Smooth muscle cell of the brain vasculature (primary cell): Measurements from ENCODE around the gene SOX11.

ENCODE experiments used
- DNase-seq: peaks from one replicate; pipeline ENCODE4 v3.0.0-alpha.2; 2012; ENCODE audit warnings: low read depth, low spot score

Gene SOX11

DNA sequence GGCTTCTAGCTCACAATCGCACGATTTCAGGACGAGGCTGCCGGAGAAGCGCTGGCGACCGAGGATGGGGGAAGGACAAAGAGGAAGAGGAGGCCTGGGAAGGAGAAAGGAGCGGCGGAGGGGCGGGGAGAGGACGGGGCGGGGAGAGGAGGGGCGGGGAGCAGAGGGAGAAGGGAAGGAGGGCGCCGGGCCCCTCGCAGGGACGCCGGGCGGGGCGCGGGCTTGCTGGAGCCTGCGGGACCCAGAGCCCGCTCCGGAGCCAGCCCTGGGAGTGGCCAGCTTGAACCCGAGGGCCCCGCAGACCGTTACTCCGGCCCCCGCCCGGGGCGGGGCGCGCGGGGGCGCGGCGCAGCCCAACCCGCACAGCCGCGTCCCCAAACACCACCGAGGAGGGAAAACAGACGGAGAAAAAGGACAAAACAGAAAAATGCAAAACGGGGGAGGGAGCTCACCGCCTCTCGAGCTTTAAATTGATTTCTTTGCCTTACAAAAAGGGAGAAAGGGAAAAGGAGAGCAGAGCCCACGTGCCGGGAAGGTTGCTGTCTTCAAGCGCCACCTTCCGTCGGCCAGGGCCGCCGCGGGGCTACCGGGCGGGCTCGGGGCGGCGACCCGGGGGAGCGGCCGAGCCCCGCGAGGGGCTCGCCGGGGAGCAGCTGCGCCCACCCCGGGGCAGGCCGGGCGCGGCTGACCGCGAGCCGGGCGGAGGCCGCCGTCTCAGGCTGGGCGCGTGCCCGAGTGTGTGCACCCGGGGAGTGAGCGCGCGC lies 781 bp upstream of the SOX11 start:
- DNase-seq: no peak

DNA sequence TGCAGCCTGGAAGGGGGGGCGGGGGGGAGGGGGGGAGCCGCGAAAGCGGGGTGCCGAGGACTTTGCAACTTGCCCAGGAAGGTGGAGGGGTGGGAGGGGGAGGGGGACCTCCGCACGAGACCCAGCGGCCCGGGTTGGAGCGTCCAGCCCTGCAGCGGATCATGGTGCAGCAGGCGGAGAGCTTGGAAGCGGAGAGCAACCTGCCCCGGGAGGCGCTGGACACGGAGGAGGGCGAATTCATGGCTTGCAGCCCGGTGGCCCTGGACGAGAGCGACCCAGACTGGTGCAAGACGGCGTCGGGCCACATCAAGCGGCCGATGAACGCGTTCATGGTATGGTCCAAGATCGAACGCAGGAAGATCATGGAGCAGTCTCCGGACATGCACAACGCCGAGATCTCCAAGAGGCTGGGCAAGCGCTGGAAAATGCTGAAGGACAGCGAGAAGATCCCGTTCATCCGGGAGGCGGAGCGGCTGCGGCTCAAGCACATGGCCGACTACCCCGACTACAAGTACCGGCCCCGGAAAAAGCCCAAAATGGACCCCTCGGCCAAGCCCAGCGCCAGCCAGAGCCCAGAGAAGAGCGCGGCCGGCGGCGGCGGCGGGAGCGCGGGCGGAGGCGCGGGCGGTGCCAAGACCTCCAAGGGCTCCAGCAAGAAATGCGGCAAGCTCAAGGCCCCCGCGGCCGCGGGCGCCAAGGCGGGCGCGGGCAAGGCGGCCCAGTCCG lies 540 bp downstream of the SOX11 start:
- DNase-seq: no peak

DNA sequence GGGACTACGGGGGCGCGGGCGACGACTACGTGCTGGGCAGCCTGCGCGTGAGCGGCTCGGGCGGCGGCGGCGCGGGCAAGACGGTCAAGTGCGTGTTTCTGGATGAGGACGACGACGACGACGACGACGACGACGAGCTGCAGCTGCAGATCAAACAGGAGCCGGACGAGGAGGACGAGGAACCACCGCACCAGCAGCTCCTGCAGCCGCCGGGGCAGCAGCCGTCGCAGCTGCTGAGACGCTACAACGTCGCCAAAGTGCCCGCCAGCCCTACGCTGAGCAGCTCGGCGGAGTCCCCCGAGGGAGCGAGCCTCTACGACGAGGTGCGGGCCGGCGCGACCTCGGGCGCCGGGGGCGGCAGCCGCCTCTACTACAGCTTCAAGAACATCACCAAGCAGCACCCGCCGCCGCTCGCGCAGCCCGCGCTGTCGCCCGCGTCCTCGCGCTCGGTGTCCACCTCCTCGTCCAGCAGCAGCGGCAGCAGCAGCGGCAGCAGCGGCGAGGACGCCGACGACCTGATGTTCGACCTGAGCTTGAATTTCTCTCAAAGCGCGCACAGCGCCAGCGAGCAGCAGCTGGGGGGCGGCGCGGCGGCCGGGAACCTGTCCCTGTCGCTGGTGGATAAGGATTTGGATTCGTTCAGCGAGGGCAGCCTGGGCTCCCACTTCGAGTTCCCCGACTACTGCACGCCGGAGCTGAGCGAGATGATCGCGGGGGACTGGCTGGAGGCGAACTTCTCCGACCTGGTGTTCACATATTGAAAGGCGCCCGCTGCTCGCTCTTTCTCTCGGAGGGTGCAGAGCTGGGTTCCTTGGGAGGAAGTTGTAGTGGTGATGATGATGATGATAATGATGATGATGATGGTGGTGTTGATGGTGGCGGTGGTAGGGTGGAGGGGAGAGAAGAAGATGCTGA lies 1.4 kb downstream of the SOX11 start:
- DNase-seq: no peak

DNA sequence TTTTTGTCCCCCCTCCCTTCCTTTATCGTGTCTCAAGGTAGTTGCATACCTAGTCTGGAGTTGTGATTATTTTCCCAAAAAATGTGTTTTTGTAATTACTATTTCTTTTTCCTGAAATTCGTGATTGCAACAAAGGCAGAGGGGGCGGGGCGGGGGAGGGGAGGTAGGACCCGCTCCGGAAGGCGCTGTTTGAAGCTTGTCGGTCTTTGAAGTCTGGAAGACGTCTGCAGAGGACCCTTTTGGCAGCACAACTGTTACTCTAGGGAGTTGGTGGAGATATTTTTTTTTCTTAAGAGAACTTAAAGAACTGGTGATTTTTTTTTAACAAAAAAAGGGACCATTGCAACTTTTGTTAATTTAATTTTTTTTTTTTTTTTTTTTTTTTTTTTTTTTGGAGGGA lies 2.1 kb downstream of the SOX11 start:
- no peak for DNase-seq

DNA sequence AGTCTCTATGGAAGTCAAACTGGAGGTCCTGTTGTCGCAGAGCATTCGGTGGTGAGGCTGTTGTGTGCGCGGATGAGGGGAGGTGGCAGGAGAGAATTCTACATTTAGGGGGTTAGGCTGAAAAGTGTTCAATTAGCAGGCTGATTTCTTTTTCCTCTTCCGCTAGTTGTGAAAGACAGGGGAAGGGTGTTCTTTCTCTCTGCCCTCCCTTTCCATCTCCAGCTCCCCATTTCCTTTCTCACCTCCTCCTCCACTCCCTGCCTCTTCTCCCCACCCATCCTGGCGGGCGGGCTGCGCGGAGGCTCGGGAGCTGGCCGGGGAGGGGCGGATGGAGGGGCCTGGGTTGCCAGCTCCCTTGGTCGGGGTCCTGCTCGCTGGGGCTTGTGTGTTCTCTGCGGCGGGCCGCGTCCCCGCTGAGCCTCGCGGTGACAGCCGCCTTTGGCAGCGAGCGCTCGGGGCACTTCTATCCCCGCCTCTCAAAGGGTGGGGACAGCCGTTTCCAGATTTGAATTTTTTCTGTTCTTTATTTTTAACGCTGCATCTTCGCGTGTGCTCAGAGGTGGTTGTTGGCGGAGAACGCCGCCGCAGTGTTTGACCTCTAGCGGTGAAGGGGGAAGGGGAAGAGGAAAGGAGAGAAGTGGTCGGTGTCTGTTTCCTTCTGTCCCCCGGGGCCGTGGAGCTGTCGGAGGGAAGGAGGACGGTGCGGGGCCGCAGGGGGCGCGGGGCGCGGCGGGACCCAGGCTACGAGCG lies 3.6 kb downstream of the SOX11 start:
- DNase-seq: no peak

DNA sequence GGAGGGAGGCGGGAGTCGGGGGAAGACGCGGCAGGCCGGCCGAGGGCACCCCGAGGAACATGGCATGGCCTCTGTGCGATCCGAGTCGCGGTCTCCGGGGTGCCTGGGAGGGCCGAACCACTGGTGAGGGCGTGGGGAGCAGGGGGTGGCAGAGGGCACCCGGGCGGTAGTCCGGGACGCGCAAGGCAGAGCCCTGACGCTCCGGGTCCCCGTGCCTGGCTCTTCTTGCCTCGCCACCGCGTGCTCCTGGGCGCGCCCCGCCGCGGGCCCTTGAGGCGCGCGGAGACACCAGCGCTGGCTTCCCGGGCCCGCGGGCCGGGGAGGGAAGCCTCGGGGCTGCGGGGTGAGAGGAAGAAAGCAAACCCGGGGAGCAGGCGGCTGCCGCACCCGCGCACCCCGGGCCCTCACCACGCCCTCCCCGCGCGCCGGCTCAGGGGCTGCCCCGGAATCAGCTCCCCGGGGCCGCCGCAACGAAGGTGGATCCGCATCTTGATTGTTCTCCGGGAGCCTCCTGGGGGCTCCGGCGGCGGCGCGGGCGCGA lies 4.3 kb downstream of the SOX11 start:
- no peak for DNase-seq

DNA sequence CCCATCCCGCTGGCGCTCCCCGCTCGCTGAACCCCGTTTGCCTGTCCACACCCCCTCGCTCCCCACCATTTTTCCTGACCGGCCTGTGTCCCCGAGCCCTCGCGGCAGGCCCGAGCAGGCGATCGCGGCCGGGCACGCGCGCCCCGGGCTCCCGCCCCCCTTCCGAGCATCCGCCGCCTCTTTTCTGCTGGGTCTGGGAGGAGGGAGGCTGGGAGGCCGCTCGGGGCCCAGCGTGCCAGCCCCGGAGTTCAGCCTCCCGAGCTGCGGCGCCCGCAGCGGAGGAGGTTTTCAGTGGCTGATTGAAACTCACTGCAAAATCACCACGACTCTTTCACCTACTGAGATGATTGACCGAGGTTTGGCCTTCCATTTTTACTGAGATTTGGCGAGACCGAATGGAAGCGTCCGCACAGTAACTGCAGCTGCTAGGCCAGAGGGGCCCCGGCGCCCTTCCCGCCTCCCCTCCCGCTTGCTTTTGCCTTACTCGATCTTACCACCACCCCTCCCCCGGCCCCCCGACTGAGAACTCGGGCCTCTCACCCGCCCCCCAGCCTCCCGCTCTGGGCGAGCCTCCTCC lies 4.8 kb downstream of the SOX11 start:
- DNase-seq: no peak

DNA sequence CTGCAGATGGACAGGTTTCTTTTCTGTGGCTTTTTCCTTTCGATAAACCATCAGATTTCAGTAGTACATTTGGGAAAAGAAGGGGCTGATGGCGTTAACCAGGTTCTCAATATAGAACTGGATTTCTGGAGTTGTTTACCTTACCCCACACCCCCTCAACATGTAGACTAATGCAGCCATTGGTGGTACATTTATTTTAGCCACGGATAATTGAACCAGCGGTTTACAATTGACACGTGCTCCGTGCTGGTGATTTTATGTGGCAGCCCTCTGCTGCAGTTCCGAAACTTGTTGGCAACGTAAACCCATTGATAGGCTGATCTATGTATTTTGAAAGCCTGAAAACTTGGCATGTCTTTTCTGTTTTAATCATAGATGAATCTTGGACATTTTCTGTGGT lies 5.4 kb downstream of the SOX11 start:
- DNase-seq: no peak

DNA sequence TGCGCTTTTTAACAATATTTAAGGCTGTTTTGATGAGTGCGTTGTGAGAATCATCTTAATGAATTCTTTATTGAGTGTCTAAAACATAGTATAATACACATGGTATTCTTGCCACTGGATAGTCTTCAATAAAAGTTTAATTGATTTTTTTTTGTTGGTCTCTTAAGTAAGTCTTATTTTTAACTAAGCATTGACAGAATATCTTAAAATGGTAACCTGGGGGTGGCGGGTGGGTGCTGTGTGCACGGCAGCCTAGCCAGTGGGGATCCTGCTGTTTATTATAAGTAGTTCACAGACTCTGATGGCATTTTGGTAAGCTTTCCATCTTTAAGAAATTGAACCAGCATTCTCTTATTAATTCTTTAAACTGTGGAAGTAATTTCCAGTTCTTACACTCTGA lies 6.0 kb downstream of the SOX11 start:
- DNase-seq: no peak

DNA sequence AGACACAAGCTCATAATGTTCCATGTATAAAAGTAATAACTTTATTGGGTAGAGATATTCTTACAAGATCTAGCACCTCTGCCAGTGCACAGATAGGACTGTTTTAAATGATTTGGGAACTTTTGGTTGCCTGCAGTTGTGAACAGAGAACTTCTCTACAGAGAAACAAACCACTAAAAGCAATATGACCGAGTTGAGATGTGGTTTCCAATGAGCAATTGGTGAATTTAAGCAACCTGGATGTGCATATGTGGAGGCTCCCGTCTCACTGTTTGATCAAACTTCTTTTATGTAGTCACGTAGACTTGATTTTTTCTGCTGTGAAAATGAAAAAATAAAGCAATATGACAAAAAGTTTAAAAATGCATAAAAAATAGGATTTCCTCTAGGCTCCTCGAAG lies 7.8 kb downstream of the SOX11 start:
- DNase-seq: no peak

DNA sequence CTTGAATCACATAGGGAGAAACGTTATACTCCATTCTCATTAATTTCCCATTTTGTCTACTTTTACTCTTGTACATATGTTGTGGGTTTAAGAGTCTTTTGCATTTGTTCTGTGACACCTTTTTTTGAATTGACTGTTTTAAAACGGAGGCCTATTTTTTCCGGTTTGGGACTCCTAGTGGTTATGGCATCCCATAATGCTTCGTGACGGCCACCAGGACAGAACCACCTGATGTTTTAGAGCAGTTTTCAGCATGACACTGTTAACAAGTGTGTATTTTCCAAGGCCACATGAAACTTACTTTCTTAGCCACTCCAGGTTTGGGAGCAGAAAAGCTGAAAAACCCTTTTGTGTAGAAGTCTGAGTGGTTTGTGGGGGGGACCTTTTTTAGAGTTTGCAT lies 8.4 kb downstream of the SOX11 start:
- no peak for DNase-seq

DNA sequence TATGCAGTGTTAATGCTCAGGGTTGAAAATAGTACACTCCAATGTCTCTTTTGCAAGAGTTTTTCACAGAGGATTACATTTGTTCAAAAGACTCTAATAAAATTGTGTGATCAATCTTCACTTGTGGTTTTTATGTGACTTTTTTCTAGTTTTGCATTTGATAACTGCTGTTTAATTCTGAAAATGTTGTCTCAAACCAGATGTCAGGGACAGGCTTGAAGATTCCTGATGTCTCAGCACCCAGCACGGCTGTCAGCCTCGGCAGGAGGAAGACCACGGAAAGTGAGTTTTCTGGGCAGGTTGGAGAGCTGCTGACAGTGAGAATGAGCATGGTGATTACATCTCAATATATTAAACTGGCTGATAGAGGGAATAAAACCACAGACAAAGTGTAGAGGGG lies 9.1 kb downstream of the SOX11 start:
- DNase-seq: no peak

DNA sequence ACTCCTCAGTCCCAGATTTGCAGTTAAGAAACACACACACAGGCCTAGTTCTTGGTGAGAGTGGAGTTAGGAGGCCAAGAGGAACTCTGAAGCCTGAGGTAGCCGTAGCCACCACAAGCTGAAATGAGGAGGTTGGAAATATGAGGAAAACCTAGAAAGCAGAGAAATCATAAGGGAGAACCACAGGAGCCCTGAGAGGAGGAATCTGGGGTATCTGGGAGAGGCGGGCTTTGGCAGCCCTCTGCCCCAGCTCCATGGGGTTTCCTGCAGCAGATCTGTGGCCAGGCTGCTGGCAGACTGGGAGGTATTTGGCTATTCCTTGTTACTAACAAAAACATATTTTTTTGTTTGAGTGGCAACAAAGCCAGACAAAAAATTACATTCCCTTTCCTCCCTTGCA lies 11.0 kb downstream of the SOX11 start:
- DNase-seq: no peak

DNA sequence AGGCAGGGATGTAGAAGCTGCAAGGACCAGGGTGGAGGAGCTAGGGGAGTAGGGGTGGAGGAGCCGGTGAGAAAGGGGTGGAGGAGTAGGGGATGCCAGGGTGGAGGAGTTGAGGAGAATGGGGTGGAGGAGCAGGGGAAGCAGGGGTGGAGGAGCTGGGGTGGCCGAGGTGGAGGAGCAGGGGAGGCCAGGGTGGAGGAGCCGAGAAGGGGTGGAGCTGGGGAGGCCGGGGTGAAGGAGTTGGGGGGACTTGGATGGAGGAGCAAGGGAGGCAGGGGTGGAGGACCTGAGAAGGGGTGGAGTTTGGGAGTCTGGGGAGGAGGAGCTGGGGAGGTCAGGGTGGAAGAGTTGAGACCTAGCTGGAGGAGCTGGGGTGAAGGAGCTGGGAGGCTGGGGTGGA lies 13.3 kb downstream of the SOX11 start:
- no peak for DNase-seq

DNA sequence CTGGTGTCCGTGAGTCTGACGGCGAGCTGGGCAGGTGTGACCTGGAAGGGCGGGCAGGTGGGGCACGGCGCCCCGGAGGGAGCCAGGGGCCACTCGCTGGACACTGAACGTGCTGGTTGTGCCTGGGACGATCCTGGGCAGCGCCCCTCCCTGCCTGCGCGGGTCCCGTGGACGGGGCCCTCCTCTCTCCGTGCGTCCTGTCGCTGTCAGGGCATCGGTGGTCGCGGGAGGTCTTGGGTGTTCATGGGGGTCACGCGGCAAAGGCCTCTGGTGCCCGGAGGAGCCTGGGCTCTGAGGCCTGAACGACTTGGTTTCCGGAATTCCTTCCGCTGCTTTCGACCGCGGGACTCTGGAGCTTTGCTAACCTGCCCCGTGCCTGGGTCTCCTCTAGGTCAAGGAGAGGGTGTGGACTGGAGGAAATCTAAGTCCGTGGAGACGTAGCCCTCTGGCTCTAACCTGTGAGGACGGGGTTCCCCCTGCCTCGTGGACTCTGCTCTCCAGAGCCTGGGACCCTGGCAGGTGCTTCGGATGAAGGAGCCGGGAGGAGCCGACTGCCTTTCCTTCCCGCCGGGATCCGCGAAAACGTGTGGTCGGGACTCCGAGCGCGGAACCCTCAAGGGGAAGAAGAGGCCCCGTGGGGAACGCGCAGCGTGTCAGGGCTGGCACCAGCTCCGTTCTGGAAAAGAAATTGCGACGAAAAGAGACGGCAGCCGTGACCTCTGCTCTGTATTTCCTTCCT lies 14.7 kb downstream of the SOX11 start:
- DNase-seq: no peak

DNA sequence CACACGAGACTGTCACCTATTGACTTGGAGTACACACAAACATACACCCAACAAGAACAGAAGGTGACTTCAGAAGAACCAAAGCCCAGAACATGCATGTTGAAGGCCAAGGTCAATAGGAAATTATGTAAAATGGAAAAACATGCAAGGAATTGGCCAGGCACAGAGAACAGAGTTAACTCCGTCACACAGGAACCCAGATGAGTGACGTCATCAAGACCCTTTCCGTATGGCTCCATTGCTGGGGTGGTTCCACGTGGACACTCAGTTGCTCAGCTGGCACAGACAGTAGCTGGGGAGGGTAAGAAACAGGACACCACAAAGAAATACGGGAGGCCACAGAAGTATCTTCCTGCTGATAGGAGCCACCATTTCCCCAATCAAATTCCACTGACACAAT lies 18.4 kb downstream of the SOX11 start:
- no peak for DNase-seq

DNA sequence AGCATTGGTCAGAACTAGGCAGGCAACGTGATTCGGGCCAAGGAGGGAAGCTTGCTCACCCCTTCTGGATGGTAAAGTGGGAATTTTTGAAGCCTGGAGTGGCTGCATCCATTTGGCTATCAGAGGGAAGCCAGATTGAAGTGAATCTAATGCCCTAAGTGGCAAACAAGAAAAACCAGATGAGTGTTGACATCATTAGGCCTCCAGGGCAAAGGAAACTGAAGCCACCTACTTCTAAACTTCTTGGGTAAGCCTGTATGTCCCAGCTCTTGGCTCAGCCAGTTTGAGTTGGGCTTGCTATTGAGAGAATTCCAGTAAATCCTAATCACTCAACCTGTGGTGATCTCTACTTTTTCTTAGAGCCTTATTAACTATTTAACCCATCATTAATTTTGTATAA lies 20.9 kb downstream of the SOX11 start:
- no peak for DNase-seq

DNA sequence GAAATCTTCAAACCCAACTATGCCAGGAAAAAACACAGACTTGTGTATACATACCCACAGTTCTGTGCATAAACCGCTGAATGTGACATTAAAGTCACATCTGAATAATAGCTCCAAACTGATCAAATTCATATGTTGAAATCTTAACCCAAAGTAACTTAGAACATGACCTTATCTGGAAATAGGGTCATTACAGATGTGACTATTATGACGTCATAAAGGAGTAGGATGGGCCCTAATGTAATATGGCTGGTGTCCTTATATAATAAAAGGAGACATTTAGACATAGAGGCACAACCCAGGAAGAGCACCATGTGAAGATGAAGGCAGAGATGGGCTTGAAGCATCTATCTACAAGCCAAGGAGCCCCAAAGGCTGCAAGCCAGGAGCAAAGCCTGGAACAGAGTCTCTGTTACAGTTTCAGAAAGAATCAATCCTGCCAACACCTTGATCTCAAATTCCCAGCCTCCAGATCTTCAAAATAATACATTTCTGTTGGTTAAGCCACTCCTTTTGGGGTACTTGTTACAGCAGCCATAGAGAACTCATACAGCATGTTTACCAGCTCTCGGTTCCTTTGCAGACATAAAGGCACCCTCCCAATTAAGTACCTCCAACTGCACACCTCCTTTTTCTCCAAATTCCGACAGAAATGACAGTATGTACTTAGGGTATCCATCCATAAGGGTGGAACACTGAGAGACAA lies 27.6 kb downstream of the SOX11 start:
- DNase-seq: no peak

DNA sequence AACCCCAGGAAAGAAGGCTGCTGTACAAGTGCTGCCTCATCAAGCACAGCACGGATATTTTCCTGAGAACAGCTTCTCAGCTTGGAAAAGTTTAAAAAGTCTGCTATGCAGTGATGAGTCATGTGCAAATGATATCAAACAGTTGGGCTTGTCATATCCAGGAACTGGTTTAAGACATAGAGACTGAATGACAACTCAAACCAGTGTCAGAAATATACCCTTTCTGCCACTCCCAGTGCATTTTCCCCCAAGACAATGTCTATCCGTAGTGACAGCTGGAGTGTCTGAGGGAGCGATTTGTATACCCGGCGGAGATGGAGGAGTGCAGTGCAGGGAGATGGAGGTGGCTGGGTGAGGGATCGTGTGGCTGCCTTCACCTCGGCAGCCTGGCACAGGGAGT lies 28.2 kb downstream of the SOX11 start:
- DNase-seq: no peak

DNA sequence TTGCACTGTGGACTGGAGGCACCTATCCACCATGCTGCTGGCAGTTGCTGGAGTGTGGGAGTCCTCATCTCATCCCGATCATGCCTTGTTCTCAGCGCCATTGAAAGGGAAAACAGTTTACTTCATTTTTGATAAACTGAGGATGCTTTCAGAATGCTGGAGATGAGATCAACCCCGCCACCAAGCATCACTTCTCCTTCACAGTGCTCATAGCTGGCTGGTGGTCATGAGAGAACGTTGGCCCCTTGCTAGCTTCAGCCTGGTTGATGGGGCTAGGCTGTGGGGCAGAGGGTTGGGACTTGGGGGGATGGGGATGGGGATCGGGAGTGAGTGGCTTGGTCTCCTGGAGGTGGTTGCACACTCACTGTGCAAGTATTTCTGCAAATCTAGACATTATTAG lies 30.1 kb downstream of the SOX11 start:
- no peak for DNase-seq
